Mesodermal cell (in vitro differentiated cells): Measurements from ENCODE around the gene PCBP3.
"Not testable (repeated sequence)": the region's sequence is repeated elsewhere in the genome, so short reads cannot be mapped to it uniquely, and the experiment has no call there.

Experiments
- H3K27ac ChIP-seq: 2 replicates; pipeline ENCODE4 v1.7.0; 2013; ENCODE audit warnings: mild to moderate bottlenecking, low read depth, low read length, moderate library complexity; ENCODE audit not compliant: severe bottlenecking
- H3K36me3 ChIP-seq: 2 replicates; pipeline ENCODE4 v1.7.1; 2013; ENCODE audit warnings: mild to moderate bottlenecking, low read length, moderate library complexity; ENCODE audit not compliant: control insufficient read depth, insufficient read depth
- H3K4me1 ChIP-seq: one replicate; pipeline ENCODE4 v1.7.1; 2013; ENCODE audit warnings: mild to moderate bottlenecking, low read length; ENCODE audit not compliant: insufficient read depth, control insufficient read depth, poor library complexity, severe bottlenecking
- H3K4me3 ChIP-seq: 2 replicates; pipeline ENCODE4 v1.7.0; 2013; ENCODE audit warnings: low read length, control low read depth, mild to moderate bottlenecking; ENCODE audit not compliant: insufficient read depth, poor library complexity, severe bottlenecking; ENCODE audit errors: extremely low read depth
- H3K9me3 ChIP-seq: 2 replicates; pipeline ENCODE4 v1.7.1; 2013; ENCODE audit warnings: mild to moderate bottlenecking, low read length, moderate library complexity; ENCODE audit not compliant: control insufficient read depth
- WGBS, 2 experiments: methylation state at CpG; one replicate each; pipeline ENCODE4 v1.1.5; 2013; ENCODE audit warnings: missing lambda C conversion rate in 2 of 2; ENCODE audit not compliant: insufficient coverage in 2 of 2; 5-methylcytosine and 5-hydroxymethylcytosine counted together

PCBP3 gene

DNA sequence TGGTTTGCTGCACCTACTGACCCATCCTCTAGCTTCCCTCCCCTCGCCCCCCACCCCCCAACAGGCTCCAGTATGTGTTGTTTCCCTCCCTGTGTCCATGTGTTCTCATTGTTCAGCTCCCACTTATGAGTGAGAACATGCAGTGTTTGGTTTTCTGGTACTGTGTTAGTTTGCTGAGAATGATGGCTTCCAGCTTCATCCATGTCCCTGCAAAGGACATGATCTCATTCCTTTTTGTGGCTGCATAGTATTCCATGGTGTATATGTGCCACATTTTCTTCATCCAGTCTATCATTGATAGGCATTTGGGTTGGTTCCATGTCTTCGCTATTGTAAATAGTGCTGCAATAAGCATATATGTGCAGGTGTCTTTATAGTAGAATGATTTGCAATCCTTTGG lies 17.4 kb upstream of the PCBP3 start:
- H3K4me1 ChIP-seq, H3K27ac ChIP-seq, H3K4me3 ChIP-seq, H3K36me3 ChIP-seq, H3K9me3 ChIP-seq: not testable (repeated sequence)
- 100% methylated on average over 1 of the region's 2 CpGs for WGBS, 2 experiments

- no peaks in the 10 kb centered on the region for H3K9me3 ChIP-seq
- H3K4me1 ChIP-seq = no peaks in the 10 kb centered on the region
- 91 to 94% methylated on average over 27 to 28 of the region's 31 CpGs for WGBS, 2 experiments
- no peak overlapping the region for H3K27ac ChIP-seq
- no peaks in the 10 kb centered on the region for H3K36me3 ChIP-seq
- no peak overlapping the region for H3K4me3 ChIP-seq
These were observed 14.2 kb upstream of the PCBP3 start for GRCh38 chr21:45629046-45629981.

DNA sequence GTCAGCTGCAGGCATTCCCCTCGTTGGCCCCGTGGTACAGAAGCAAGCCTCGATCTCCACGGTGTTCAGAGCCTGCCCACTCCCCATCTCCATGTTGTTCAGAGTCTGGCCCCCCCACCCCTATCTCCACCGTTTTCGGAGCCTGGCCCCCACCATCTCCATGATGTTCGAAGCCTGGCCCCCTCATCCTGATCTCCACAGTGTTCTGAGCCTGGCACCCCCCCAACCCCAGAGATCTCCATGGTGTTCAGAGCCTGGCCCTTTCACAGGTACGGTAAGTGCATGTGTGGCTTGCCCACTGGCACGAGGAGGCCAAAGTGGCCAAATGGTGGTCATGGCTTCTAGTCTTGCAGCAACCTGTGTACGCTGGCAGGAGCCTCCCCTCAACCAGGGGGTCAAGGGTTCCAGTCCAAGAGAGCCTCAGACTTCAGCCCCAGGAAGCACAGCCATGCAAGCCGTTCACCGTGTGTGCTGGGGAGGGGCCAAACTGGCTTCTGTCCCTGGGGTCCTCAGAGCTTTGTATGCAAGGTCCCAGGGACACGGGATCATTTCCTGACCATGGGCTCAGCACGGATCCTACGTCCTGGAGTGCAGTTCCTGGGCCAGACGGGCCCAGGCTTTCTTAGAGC lies 13.3 kb upstream of the PCBP3 start:
- 93 to 94% methylated on average over 9 to 13 of the region's 16 CpGs for WGBS, 2 experiments
- no peak overlapping the region for H3K4me3 ChIP-seq
- no peaks in the 10 kb centered on the region for H3K36me3 ChIP-seq
- H3K4me1 ChIP-seq = no peaks in the 10 kb centered on the region
- no peak overlapping the region for H3K27ac ChIP-seq
- H3K9me3 ChIP-seq = no peaks in the 10 kb centered on the region

- Histone ChIP-seq H3K27ac (no peak overlapping the region), H3K4me3 (no peak overlapping the region), H3K9me3 (no peaks in the 10 kb centered on the region), H3K4me1 (no peaks in the 10 kb centered on the region), H3K36me3 (no peaks in the 10 kb centered on the region)
- WGBS, 2 experiments = 90 to 95% methylated on average over 17 to 22 of the region's 22 CpGs
These were observed 12.6 kb upstream of the PCBP3 start for GRCh38 chr21:45630876-45631275.

DNA sequence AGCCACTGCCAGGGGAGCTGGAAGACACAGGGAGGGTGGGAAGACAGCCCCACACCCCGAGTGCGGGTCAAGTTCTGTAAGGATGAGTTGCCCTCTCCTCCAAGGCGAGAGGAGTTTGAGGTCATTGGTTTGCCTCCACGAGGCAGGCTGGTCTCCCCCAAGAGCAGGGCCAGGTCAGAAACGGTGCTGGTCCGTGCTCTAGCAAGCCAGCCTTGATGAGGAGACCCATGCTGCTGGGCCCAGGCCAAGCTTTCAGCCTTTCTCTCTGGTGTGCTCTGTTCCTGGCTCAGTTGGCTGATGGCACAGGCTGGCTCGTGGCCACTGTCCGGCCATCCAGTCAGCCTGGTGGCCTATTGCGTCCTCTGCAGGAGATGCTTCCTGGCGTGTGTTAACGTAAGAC lies 12.0 kb upstream of the PCBP3 start:
- H3K36me3 ChIP-seq = no peaks in the 10 kb centered on the region
- 92 to 96% methylated on average over 9 to 11 of the region's 11 CpGs for WGBS, 2 experiments
- no peaks in the 10 kb centered on the region for H3K9me3 ChIP-seq
- H3K27ac ChIP-seq = no peak overlapping the region
- H3K4me3 ChIP-seq = no peak overlapping the region
- H3K4me1 ChIP-seq = no peaks in the 10 kb centered on the region

GRCh38 chr21:45632160-45632559 lies 11.4 kb upstream of the PCBP3 start:
- H3K4me1 ChIP-seq = no peaks in the 10 kb centered on the region
- no peak overlapping the region for H3K27ac ChIP-seq
- 92 to 94% methylated on average over 13 of the region's 13 CpGs for WGBS, 2 experiments
- H3K4me3 ChIP-seq = no peak overlapping the region
- H3K36me3 ChIP-seq = no peaks in the 10 kb centered on the region
- H3K9me3 ChIP-seq = no peaks in the 10 kb centered on the region

DNA sequence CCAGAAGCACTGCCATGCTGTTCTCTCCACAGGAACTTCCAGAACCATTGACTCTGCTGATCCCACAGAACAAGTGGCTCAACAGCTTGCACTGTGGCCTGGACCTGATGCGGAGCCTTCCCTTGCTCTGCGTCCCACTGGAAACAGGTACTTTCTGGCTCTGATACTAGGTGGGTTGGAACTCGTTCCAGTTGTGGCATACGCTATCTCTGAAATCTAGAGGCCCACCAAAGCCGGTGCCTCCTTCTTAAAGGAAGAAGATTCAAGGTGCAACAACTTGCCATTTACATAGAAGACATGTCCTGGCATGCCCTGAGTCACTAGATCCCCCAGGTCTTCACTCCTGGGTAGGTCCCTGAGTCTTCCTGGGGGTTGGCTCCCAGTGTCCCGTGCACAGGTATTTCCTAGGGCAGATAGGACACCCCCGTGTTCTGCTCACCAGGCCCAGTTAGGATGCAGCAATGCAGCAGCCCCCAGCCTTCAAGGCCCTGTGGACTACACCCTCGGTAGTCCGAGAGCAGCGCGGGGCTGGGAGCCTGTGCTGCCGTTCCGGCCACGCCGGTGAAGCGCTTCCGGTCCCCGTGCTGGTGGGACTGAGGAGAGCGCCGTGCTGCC lies 10.8 kb upstream of the PCBP3 start:
- WGBS, 2 experiments = 92 to 95% methylated on average over 12 to 16 of the region's 20 CpGs
- Histone ChIP-seq H3K9me3 (no peaks in the 10 kb centered on the region), H3K27ac (no peak overlapping the region), H3K36me3 (no peaks in the 10 kb centered on the region), H3K4me3 (no peak overlapping the region), H3K4me1 (no peaks in the 10 kb centered on the region)

DNA sequence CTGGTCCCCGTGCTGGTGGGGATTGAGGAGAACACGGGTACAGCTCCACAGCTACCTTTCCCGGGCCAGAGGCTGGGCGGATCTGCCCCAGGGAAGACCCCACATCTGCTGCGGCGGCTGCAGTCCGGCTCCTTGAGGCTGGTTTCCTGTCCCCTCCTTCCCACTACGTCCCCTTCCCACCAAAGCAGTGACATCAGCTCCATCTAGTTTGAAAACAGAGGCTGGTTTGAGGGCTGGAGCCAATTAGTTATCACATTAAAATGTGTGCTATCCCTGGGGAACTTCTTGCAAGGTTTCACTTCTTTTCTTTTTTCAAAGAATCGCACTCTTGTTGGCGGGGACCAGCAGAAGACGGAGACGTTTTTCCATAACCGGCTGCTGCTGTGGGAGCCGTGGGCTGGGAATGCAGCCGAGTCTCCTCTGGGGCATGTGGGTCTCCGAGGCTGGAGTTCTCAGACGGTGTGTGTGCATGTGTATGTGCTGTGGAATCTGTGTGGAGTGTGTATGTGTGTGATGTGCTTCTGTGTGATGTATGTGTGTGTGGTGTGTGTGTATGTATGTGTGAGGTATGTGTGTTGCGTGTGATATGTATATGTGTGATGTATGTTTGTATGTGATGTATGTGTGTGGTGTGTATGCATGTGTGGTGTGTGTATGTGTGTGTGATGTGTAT lies 8.9 kb upstream of the PCBP3 start:
- 89 to 90% methylated on average over 12 to 16 of the region's 18 CpGs for WGBS, 2 experiments
- H3K4me3 ChIP-seq = no peak overlapping the region
- no peak overlapping the region for H3K27ac ChIP-seq

GRCh38 chr21:45635271-45636151 lies 8.0 kb upstream of the PCBP3 start:
- Histone ChIP-seq H3K4me3 (no peak overlapping the region), H3K27ac (no peak overlapping the region), H3K4me1 (peaks cover 5% of the 10 kb centered on the region), H3K36me3 (no peaks in the 10 kb centered on the region), H3K9me3 (no peaks in the 10 kb centered on the region)
- WGBS, 2 experiments = 78 to 82% methylated on average over 7 of the region's 7 CpGs

More for the DNA sequence above, 8.9 kb upstream of the PCBP3 start:
- no peaks in the 10 kb centered on the region for H3K36me3 ChIP-seq
- H3K9me3 ChIP-seq = no peaks in the 10 kb centered on the region
- H3K4me1 ChIP-seq = no peaks in the 10 kb centered on the region

DNA sequence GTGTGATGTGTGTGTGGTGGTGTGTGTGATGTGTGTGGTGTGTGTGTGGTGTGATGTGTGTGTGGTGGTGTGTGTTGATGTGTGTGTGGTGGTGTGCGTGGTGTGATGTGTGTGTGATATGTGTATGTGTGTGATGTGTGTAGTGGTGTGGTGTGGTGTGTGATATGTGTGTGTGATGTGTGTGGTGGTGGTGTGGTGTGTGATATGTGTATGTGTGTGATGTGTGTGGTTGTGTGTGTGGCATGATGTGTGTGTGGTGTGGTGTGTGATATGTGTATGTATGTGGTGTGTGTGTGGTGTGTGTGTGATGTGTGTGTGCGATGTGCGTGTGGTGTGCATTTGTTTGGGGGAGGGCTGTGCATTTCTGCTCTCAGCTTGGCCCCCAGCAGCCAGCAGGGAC lies 7.1 kb upstream of the PCBP3 start:
- Histone ChIP-seq H3K4me1 (peaks cover 7% of the 10 kb centered on the region), H3K36me3 (no peaks in the 10 kb centered on the region), H3K4me3 (no peak overlapping the region), H3K27ac (no peak overlapping the region), H3K9me3 (no peaks in the 10 kb centered on the region)
- WGBS, 2 experiments = 96% methylated on average over 3 of the region's 3 CpGs; no CpG with 5 or more reads in 1 of the 2 experiments
